ENCODE data around the gene DLGAP3.

DNA sequence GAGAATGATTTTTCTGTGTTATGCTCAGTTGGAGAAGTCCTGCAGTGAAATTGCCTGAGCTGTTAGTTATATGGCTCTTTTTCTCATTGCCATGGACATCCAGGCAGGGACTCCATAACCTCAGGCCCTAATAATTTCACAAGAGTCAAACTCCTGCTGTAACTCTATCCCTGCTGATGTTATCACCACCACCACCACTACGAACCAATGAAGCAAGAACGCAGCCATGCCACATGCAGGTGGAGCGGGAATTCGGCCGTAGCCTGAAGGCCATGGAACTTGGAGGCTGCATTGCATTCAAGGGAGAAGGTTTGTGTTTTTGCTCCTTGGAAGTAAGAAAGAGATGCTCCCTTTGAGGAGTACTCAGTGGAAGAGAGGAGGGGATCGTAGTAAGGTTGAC, 16.8 kb upstream of the DLGAP3 start:
- TF ChIP-seq, protein P1, sequence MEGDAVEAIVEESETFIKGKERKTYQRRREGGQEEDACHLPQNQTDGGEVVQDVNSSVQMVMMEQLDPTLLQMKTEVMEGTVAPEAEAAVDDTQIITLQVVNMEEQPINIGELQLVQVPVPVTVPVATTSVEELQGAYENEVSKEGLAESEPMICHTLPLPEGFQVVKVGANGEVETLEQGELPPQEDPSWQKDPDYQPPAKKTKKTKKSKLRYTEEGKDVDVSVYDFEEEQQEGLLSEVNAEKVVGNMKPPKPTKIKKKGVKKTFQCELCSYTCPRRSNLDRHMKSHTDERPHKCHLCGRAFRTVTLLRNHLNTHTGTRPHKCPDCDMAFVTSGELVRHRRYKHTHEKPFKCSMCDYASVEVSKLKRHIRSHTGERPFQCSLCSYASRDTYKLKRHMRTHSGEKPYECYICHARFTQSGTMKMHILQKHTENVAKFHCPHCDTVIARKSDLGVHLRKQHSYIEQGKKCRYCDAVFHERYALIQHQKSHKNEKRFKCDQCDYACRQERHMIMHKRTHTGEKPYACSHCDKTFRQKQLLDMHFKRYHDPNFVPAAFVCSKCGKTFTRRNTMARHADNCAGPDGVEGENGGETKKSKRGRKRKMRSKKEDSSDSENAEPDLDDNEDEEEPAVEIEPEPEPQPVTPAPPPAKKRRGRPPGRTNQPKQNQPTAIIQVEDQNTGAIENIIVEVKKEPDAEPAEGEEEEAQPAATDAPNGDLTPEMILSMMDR (optimal IDR thresholded peaks at IDR 0.05 in 1 of 3, IDR thresholded peaks at IDR 0.05 in 1 of 3, conservative IDR thresholded peaks at IDR 0.05 in 1 of 3; ENCODE audit: extremely low read depth in 1 of 3, insufficient read depth in 2 of 3, low read length in 3 of 3), result no peak
- TF ChIP-seq EZH2 (IDR thresholded peaks at IDR 0.05; ENCODE audit: low read length), result no peak

Data from keratinocyte (primary cell).